Neural progenitor cell (in vitro differentiated cells): ENCODE data around the gene PTPN14.

Experiments used
- EZH2 ChIP-seq: fragments of 200-600 bp; sonication (generic); IDR thresholded peaks from 2 replicates; pipeline ENCODE4 v1.6.1; 2017; ENCODE audit warnings: antibody characterized with exemption, mild to moderate bottlenecking, moderate library complexity
- TF ChIP-seq, protein P1 (sequence below): fragments of 200-600 bp; sonication (generic); IDR thresholded peaks from 2 replicates; pipeline ENCODE4 v1.5.1; 2017; ENCODE audit warnings: antibody characterized with exemption, mild to moderate bottlenecking

GRCh38 chr1:214389734-214390133, 161.7 kb downstream of the PTPN14 start:
- TF ChIP-seq, protein P1, sequence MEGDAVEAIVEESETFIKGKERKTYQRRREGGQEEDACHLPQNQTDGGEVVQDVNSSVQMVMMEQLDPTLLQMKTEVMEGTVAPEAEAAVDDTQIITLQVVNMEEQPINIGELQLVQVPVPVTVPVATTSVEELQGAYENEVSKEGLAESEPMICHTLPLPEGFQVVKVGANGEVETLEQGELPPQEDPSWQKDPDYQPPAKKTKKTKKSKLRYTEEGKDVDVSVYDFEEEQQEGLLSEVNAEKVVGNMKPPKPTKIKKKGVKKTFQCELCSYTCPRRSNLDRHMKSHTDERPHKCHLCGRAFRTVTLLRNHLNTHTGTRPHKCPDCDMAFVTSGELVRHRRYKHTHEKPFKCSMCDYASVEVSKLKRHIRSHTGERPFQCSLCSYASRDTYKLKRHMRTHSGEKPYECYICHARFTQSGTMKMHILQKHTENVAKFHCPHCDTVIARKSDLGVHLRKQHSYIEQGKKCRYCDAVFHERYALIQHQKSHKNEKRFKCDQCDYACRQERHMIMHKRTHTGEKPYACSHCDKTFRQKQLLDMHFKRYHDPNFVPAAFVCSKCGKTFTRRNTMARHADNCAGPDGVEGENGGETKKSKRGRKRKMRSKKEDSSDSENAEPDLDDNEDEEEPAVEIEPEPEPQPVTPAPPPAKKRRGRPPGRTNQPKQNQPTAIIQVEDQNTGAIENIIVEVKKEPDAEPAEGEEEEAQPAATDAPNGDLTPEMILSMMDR: no peak
- no peak for TF ChIP-seq EZH2
